DMS53 treated with DMSO at 0.1 percent for 48 hours (cell line): ENCODE measurements around the gene SLC2A8.

ENCODE experiments used
- DNase-seq: peaks from one replicate; lab custom pipeline; 2025; ENCODE audit not compliant: unreplicated experiment; lab: John Stamatoyannopoulos, UW

SLC2A8 gene

DNA sequence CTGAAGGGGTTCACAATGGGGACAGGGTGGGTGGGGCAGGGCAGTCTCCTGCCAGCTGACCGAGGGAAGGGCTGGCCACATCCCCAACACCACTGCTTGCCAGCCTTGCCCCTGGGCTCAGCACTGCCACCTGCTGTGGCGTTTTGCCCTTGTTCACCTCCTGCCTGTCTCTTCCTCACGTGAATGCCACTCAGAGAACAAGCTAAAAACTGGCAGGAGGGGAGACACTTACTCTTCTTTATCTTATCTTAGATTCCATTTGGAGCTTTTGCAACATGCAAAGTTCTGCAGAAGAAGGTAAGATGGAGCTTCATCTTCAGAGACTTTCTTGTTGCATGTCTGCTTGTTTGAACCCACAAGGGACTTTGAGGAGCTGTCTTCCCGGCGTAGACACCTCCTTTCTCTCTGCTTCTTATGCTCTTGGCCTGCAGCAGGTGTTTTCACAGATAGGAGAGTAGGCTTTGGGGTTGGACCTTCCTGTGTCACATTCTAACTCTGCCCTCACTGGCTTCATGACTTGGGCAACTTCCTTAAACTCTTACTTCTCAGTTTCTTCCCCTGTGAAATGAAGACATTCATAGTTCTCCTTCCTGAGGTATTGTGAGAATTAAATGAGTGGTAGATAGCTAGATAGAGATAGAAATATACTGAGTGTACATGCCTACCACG, 58.5 kb downstream of the SLC2A8 start:
- no peak for DNase-seq

DNA sequence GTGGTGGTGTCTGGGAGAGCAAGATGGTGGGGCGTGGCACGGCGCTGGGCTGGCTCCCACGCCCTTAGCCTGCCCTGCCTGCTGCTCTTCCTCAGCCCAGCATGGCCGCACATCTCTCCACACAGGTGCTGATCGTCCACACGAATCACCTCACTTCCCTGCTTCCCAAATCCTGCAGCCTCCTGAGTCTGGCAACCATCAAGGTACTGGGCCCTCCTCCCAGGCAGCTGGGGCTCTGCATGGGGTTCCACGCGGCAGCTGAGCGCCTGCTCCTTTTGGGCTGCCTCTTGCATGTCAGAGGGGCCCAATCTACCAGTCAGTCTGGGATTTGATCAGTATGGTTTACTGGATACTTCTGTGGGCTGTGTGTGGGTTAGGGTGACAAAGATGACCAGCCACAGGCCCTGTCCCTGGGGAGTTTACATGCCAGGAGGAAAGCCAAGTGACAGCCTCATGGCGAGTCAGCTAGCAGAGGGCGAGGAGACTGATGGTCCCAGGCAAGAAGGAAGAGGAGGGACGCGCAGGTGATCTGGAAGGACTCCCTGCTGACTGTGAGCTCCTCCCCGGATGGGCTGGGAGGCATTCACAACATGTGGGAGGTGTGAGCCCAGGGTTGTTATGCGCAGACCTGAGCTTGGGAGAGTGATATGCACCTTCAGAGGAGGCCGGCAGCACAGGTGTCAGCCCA, 60.4 kb downstream of the SLC2A8 start:
- DNase-seq: no peak
